Upper lobe of left lung (tissue), 6 donors: ENCODE results near the gene UIMC1. TPM values are rescaled to one million over a fixed set of nuclear protein-coding genes. Genes with fewer than 3 reads are reported as not detected.

Experiments
- ATAC-seq, 2 donors: fragments of 200-7000 bp; cut with Tn5 transposase; one replicate each; pipeline ENCODE4 v1.9.1; 2022; ENCODE audit warnings: mild to moderate bottlenecking in 2 of 2, moderate library complexity in 2 of 2; ENCODE audit not compliant: low FRiP score in 2 of 2
- DNase-seq, 2 donors: peaks; one replicate each; pipeline ENCODE4 v3.0.0-alpha.2; 2019 to 2020
- H3K27ac ChIP-seq, 4 donors: fragments of 200-600 bp; sonication (generic); one replicate each; pipeline ENCODE4 v1.5.1; 2016 to 2019
- H3K27me3 ChIP-seq, 4 donors: fragments of 200-600 bp; sonication (generic); one replicate each; pipeline ENCODE4 v1.5.1; 2017 to 2019
- H3K36me3 ChIP-seq, 4 donors: fragments of 200-600 bp; sonication (generic); one replicate each; pipeline ENCODE4 v1.5.1; 2016 to 2019
- H3K4me1 ChIP-seq, 4 donors: fragments of 200-600 bp; sonication (generic); one replicate each; pipeline ENCODE4 v1.5.1; 2018 to 2019
- H3K4me3 ChIP-seq, 4 donors: fragments of 200-600 bp; sonication (generic); one replicate each; pipeline ENCODE4 v1.5.1; 2017 to 2019; ENCODE audit warnings: mild to moderate bottlenecking in 2 of 4, moderate library complexity in 1 of 4
- H3K9me3 ChIP-seq, 4 donors: fragments of 200-600 bp; sonication (generic); one replicate each; pipeline ENCODE4 v1.5.1; 2018 to 2019
- CTCF ChIP-seq, 6 experiments: fragments of 450-650 bp in 4 of 6; fragments of 200-600 bp in 2 of 6; sonication (generic) in 2 of 6; IDR thresholded peaks; one replicate each; pipeline ENCODE4 v1.5.1; 2016 to 2019; ENCODE audit warnings: antibody characterized with exemption in 6 of 6
- EP300 ChIP-seq, 4 donors: sonication (generic); formaldehyde crosslinking; IDR thresholded peaks; one replicate each; pipeline ENCODE4 v1.5.1; 2017; ENCODE audit warnings: antibody characterized with exemption in 4 of 4, control low read depth in 2 of 4
- POLR2A ChIP-seq, 4 donors: fragments of 450-650 bp; IDR thresholded peaks; one replicate each; pipeline ENCODE4 v1.5.1; 2016 to 2017; ENCODE audit warnings: antibody characterized with exemption in 4 of 4, mild to moderate bottlenecking in 2 of 4
- POLR2AphosphoS5 ChIP-seq, 2 donors: sonication (generic); formaldehyde crosslinking; IDR thresholded peaks; one replicate each; pipeline ENCODE4 v1.5.1; 2017; ENCODE audit warnings: antibody characterized with exemption in 2 of 2
- WGBS, 2 donors: methylation state at CpG; one replicate each; pipeline ENCODE4 v1.1.5; 2017 to 2018; 5-methylcytosine and 5-hydroxymethylcytosine counted together
- total RNA-seq, 6 donors: library from RNA; depleted of rRNA in 4 of 6; stranded (reverse); fragments of >200 nt in 4 of 6; gene quantifications; one replicate each; pipeline versions ENCODE4 v1.1.0 to v1.2.1, GENCODE V29; 2016 to 2021
- donor health status: DM: no; HTN: no; CAD: no; lungs with moderate emphysema.
- donor health status: DM: no; HTN: yes; CAD: no; lungs with severe emphysema.

Gene UIMC1
- total RNA-seq, 6 donors from 2014 or later: 26.7 to 87.0 (median 37.9) TPM

GRCh38 chr5:176941951-176942350, 64.6 kb downstream of the UIMC1 start:
- no peak for DNase-seq
- Histone ChIP-seq H3K4me3 (no peak overlapping the region), H3K36me3 (peaks cover 2 to 81% (median 25%) of the 10 kb centered on the region in 4 donors), H3K4me1 (no peaks in the 10 kb centered on the region), H3K27me3 (no peaks in the 10 kb centered on the region), H3K9me3 (no peaks in the 10 kb centered on the region), H3K27ac (no peak overlapping the region)
- no peak for ATAC-seq
- WGBS, 2 donors: 94 to 96% methylated on average over 9 of the region's 9 CpGs
- no peak for TF ChIP-seq EP300 (IDR thresholded peaks at IDR 0.05)
- TF ChIP-seq CTCF (IDR thresholded peaks at IDR 0.05): no peak
- no peak for TF ChIP-seq POLR2AphosphoS5 (IDR thresholded peaks at IDR 0.05)
- no peak for TF ChIP-seq POLR2A (IDR thresholded peaks at IDR 0.05)

- Histone ChIP-seq H3K4me1 (no peaks in the 10 kb centered on the region), H3K27me3 (no peaks in the 10 kb centered on the region), H3K4me3 (no peak overlapping the region), H3K9me3 (no peaks in the 10 kb centered on the region), H3K36me3 (peaks cover 2 to 73% (median 24%) of the 10 kb centered on the region in 4 donors), H3K27ac (no peak overlapping the region)
- TF ChIP-seq EP300 (IDR thresholded peaks at IDR 0.05) (no peak), POLR2AphosphoS5 (IDR thresholded peaks at IDR 0.05) (no peak), CTCF (IDR thresholded peaks at IDR 0.05) (no peak), POLR2A (IDR thresholded peaks at IDR 0.05) (no peak)
- ATAC-seq (no peak), DNase-seq (no peak)
- WGBS, 2 donors: 38 to 53% methylated on average over 1 of the region's 1 CpG
Measured at GRCh38 chr5:176938472-176938871, 68.1 kb downstream of the UIMC1 start.

- Histone ChIP-seq H3K4me1 (no peaks in the 10 kb centered on the region), H3K27me3 (no peaks in the 10 kb centered on the region), H3K9me3 (no peaks in the 10 kb centered on the region), H3K4me3 (no peak overlapping the region), H3K36me3 (peaks cover 0 to 76% (median 23%) of the 10 kb centered on the region in 4 donors), H3K27ac (no peak overlapping the region)
- TF ChIP-seq CTCF (IDR thresholded peaks at IDR 0.05) (no peak), POLR2AphosphoS5 (IDR thresholded peaks at IDR 0.05) (no peak), EP300 (IDR thresholded peaks at IDR 0.05) (no peak), POLR2A (IDR thresholded peaks at IDR 0.05) (no peak)
- no peak for DNase-seq
- WGBS, 2 donors: 45 to 73% methylated on average over 1 of the region's 1 CpG
- ATAC-seq: no peak
Measured at GRCh38 chr5:176935017-176935416, 71.6 kb downstream of the UIMC1 start.

GRCh38 chr5:176934309-176934930, 72.2 kb downstream of the UIMC1 start:
- H3K4me3 ChIP-seq: no peak overlapping the region
- peaks cover 0 to 72% (median 20%) of the 10 kb centered on the region in 4 donors for H3K36me3 ChIP-seq
- no peak overlapping the region for H3K27ac ChIP-seq
- no peak for DNase-seq
- no peaks in the 10 kb centered on the region for H3K4me1 ChIP-seq
- H3K9me3 ChIP-seq: no peaks in the 10 kb centered on the region
- no peak for ATAC-seq
- H3K27me3 ChIP-seq: no peaks in the 10 kb centered on the region
- 92 to 95% methylated on average over 7 of the region's 7 CpGs for WGBS, 2 donors
- no peak for TF ChIP-seq POLR2AphosphoS5 (IDR thresholded peaks at IDR 0.05)
- TF ChIP-seq POLR2A (IDR thresholded peaks at IDR 0.05): no peak
- no peak for TF ChIP-seq CTCF (IDR thresholded peaks at IDR 0.05)
- no peak for TF ChIP-seq EP300 (IDR thresholded peaks at IDR 0.05)

- Histone ChIP-seq H3K9me3 (no peaks in the 10 kb centered on the region), H3K27me3 (no peaks in the 10 kb centered on the region), H3K4me1 (no peaks in the 10 kb centered on the region), H3K27ac (no peak overlapping the region), H3K36me3 (peaks cover 0 to 58% (median 14%) of the 10 kb centered on the region in 4 donors), H3K4me3 (no peak overlapping the region)
- TF ChIP-seq EP300 (IDR thresholded peaks at IDR 0.05): no peak
- ATAC-seq: no peak
- 92 to 96% methylated on average over 1 of the region's 1 CpG for WGBS, 2 donors
- DNase-seq: no peak
Measured at GRCh38 chr5:176929654-176930053, 76.9 kb downstream of the UIMC1 start.
